Psoas muscle (tissue), 8 donors: ENCODE results near the gene BICDL1. TPM values are rescaled to one million over a fixed set of nuclear protein-coding genes. Genes with fewer than 3 reads are reported as not detected.

Experiments
- ATAC-seq, 4 donors: fragments of 200-7000 bp; cut with Tn5 transposase; one replicate each; pipeline ENCODE4 v1.9.1; 2020; ENCODE audit warnings: moderate library complexity in 3 of 4, mild to moderate bottlenecking in 2 of 4
- DNase-seq, 2 donors: peaks; one replicate each; pipeline ENCODE4 v3.0.0-alpha.2; 2020
- H3K27ac ChIP-seq: fragments of 200-600 bp; one replicate; pipeline ENCODE4 v1.8.0; 2022
- H3K27me3 ChIP-seq, 3 donors: fragments of 200-600 bp in 1 of 3; one replicate each; pipeline versions ENCODE4 v1.6.1 to v1.8.0; 2013 to 2022; ENCODE audit warnings: low read length in 2 of 3, mild to moderate bottlenecking in 2 of 3, moderate library complexity in 1 of 3; ENCODE audit not compliant: insufficient read depth in 3 of 3
- H3K36me3 ChIP-seq, 2 donors: fragments of 200-600 bp in 1 of 2; one replicate each; pipeline versions ENCODE4 v1.6.1 to v1.8.0; 2013 to 2022; ENCODE audit warnings: low read depth in 1 of 2, mild to moderate bottlenecking in 1 of 2, moderate library complexity in 1 of 2; ENCODE audit not compliant: insufficient read depth in 1 of 2
- H3K4me1 ChIP-seq: fragments of 200-600 bp; one replicate; pipeline ENCODE4 v1.8.0; 2022
- H3K4me3 ChIP-seq: fragments of 200-600 bp; one replicate; pipeline ENCODE4 v1.8.0; 2022; ENCODE audit warnings: mild to moderate bottlenecking
- H3K9me3 ChIP-seq: fragments of 200-600 bp; one replicate; pipeline ENCODE4 v1.8.0; 2022
- WGBS, 3 donors: extraction: QIAGEN DNeasy Blood & Tissue Kit; methylation state at CpG; one replicate each; pipeline versions ENCODE4 v1.1.6 to v1.1.7; 2013; 5-methylcytosine and 5-hydroxymethylcytosine counted together
- intact Hi-C, 2 donors: fragments of 100-400 bp; cut with DNase I; formaldehyde crosslinking; loops; one replicate each; pipeline versions ENCODE4 v1.11.0 to v1.14.2; 2022
- polyA plus RNA-seq, 3 donors: library from polyadenylated mRNA; stranded (reverse); fragments of 200-250 nt; gene quantifications; one replicate each; pipeline ENCODE4 v1.2.3, GENCODE V29; 2013
- total RNA-seq, 4 donors: library from RNA; stranded (reverse); fragmentation: NEBNext Ultra II Directional in 2 of 4; extraction: Animal tissue kit (Norgen Biotek cat#: 25700) in 2 of 4; gene quantifications; one replicate each; pipeline versions ENCODE4 v1.2.1 to v1.2.4, GENCODE V29; 2021 to 2023
- TF ChIP-seq, protein P1 (sequence below): fragments of 200-600 bp; IDR thresholded peaks from one replicate; pipeline ENCODE4 v1.8.0; 2022; ENCODE audit warnings: antibody characterized with exemption
- donor health status: healthy with polysubstance abuse.
- donor health status: DM: no; HTN: no; CAD: no; lungs with moderate emphysema.
- donor health status: Bipolar disorder and iron deficiency.
- donor health status: healthy.
- donor health status: DM: yes; HTN: yes; CAD: no.
- donor health status: DM: no; HTN: no; CAD: no.
- donor health status: DM: no; HTN: no; CAD: no.
- donor health status: DM: yes; HTN: yes; CAD: no.

The BICDL1 gene
- total and polyA plus RNA-seq, 7 donors = 0.05 to 0.22 (median 0.11) TPM; not detected in 1

GRCh38 chr12:120091371-120092090 lies 102.5 kb downstream of the BICDL1 start:
- DNase-seq (peak in 1 of 2 donors; percentile 51), ATAC-seq (no peak)
- H3K4me1 ChIP-seq = peaks cover 23% of the 10 kb centered on the region
- H3K27me3 ChIP-seq = no peaks in the 10 kb centered on the region
- 71 to 75% (median 72%) methylated on average over 12 of the region's 12 CpGs for WGBS, 3 donors
- H3K9me3 ChIP-seq = no peaks in the 10 kb centered on the region
- H3K4me3 ChIP-seq = no peak overlapping the region
- no peak overlapping the region for H3K27ac ChIP-seq
- TF ChIP-seq, protein P1, sequence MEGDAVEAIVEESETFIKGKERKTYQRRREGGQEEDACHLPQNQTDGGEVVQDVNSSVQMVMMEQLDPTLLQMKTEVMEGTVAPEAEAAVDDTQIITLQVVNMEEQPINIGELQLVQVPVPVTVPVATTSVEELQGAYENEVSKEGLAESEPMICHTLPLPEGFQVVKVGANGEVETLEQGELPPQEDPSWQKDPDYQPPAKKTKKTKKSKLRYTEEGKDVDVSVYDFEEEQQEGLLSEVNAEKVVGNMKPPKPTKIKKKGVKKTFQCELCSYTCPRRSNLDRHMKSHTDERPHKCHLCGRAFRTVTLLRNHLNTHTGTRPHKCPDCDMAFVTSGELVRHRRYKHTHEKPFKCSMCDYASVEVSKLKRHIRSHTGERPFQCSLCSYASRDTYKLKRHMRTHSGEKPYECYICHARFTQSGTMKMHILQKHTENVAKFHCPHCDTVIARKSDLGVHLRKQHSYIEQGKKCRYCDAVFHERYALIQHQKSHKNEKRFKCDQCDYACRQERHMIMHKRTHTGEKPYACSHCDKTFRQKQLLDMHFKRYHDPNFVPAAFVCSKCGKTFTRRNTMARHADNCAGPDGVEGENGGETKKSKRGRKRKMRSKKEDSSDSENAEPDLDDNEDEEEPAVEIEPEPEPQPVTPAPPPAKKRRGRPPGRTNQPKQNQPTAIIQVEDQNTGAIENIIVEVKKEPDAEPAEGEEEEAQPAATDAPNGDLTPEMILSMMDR = no peak
- H3K36me3 ChIP-seq = peaks cover 0 to 21% of the 10 kb centered on the region in 2 donors
- intact Hi-C loops = no loop called here

DNA sequence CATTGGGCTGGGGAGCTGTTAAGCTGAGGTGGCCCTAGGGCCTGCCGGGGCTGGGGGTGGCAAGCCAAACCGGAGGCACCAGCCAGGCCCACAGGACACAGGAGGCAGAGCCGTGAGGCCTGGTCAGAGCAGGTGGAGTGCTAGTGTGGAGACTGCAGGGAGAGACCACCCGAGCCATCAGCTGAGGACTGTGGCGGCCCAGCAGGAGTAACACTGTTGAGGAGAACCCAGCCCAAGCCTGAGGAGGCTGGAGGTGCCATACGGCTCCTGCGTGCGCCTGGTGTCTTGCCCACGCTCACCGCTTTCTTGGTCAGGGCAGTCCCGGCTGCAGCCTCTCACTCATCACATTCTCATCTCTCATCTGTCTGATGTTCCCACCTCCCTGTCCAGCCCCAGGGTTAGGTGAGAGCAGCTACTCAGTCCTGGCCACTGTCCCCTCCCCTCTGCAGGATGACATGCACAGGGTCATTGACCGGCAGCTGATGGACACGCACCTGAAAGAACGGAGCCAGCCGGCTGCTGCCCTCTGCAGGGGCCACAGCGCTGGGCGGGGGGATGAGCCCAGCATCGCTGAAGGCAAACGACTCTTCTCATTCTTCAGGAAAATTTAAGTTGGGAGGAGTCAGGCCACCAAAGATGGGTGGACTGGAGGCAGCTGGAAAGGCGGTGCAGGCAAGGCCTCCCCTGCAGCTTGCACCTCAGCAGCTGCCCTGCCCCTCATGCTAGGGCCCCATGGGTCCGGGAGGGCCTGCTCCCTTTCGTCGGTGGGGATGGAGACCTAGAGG lies 103.7 kb downstream of the BICDL1 start:
- WGBS, 3 donors = 89 to 94% (median 90%) methylated on average over 20 to 23 of the region's 23 CpGs
- peak in 1 of 2 donors; percentile 48 for DNase-seq
- H3K36me3 ChIP-seq = peaks cover 0 to 33% of the 10 kb centered on the region in 2 donors
- H3K4me1 ChIP-seq = peaks cover 17% of the 10 kb centered on the region
- no peaks in the 10 kb centered on the region for H3K9me3 ChIP-seq
- intact Hi-C loops = no loop called here
- TF ChIP-seq, protein P1 = no peak
- H3K27me3 ChIP-seq = no peaks in the 10 kb centered on the region
- no peak overlapping the region for H3K27ac ChIP-seq
- ATAC-seq = no peak
- H3K4me3 ChIP-seq = no peak overlapping the region

DNA sequence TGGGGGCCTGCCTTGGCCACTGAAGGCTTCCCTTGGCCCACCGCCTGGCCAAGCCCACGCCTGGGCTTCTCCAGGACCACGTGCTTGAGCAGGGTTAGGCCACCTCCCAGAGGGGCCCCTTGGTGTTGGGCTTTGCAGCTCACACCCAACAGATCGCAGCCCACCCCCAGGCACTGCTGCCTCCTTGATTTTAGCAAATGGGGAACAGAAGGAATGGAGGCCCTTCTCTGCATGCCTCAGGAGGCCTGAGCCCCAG lies 104.2 kb downstream of the BICDL1 start:
- Histone ChIP-seq H3K4me3 (no peak overlapping the region), H3K36me3 (peaks cover 2 to 38% of the 10 kb centered on the region in 2 donors), H3K9me3 (no peaks in the 10 kb centered on the region), H3K4me1 (peaks cover 17% of the 10 kb centered on the region), H3K27ac (no peak overlapping the region), H3K27me3 (no peaks in the 10 kb centered on the region)
- intact Hi-C loops = no loop called here
- WGBS, 3 donors = 80 to 83% (median 81%) methylated on average over 4 of the region's 4 CpGs
- TF ChIP-seq, protein P1 = no peak
- DNase-seq = no peak
- no peak for ATAC-seq

DNA sequence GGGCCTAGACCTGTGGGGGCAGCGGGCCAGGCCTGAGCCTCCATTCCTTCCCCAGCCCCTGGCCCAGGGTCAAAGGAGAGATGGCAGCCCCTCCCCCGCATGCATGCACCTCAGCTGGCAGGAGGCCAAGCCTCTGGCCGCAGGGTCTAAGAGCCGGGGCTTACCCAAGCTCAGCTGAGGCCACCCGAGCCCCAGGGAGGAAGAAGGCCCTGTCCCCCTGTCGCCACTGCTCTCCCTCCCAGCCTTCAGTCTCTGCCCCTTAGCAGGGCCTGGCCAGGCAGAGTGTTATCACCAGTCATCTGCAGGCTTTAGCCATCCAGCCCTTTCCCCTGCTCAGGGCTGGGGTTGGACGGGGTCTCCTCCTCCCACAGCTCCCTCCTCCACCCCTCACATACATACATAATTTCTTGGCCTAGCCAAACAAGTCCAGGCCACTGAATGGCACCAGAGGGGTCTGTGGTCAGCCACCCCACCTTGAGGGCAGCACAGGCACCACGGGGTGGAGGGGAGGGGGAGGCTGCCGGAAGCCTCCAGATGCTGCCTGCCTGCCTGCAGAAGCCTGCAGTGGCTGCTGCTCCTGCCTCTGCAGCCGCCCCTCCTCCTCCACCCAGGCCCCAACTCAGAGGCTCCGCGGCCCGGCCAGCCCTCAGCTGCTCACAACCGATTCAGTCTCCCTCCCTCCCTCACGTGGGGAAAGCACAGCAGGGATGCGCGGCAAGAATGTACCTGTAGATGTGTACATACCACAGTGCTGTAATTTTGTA lies 104.7 kb downstream of the BICDL1 start:
- Histone ChIP-seq H3K4me1 (peaks cover 17% of the 10 kb centered on the region), H3K4me3 (no peak overlapping the region), H3K27me3 (no peaks in the 10 kb centered on the region), H3K27ac (no peak overlapping the region), H3K9me3 (no peaks in the 10 kb centered on the region), H3K36me3 (peaks cover 3 to 43% of the 10 kb centered on the region in 2 donors)
- 43 to 57% (median 53%) methylated on average over 14 to 17 of the region's 17 CpGs for WGBS, 3 donors
- TF ChIP-seq, protein P1 = no peak
- DNase-seq (peak in 1 of 2 donors; percentile 47), ATAC-seq (no peak)
- intact Hi-C loops = no loop called here
